ENCODE data around the gene TRMT10B. TPM values are rescaled to one million over a fixed set of nuclear protein-coding genes. Genes with fewer than 3 reads are reported as not detected.

Gene TRMT10B
- total and polyA plus RNA-seq, 2 of the 13 experiments (the other 11 are each of a cell fraction or from before 2014, with no cell fraction given) = 3.1 to 3.9 TPM

- no peak for TF ChIP-seq HINFP (CRISPR knock-in tag; IDR thresholded peaks at IDR 0.05; ENCODE audit: low read depth)
- TF ChIP-seq ZEB1 (IDR thresholded peaks at IDR 0.05; ENCODE audit: insufficient replicate concordance, low read depth) = no peak
- TF ChIP-seq, protein P1, sequence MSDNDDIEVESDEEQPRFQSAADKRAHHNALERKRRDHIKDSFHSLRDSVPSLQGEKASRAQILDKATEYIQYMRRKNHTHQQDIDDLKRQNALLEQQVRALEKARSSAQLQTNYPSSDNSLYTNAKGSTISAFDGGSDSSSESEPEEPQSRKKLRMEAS (IDR thresholded peaks at IDR 0.05) = peak; percentile 59; the same call in 1 of the 2 replicates
These were observed 6.3 kb upstream of the TRMT10B start (continued) for GRCh38 chr9:37747271-37747753.

- no peak for ATAC-seq
- TF ChIP-seq SRSF9 (IDR thresholded peaks at IDR 0.05; ENCODE audit: borderline replicate concordance, insufficient read depth, low read depth, low read length, poor library complexity, severe bottlenecking) = no peak
- no peak for TF ChIP-seq SMAD3 (CRISPR knock-in tag; IDR thresholded peaks at IDR 0.05)
- no peak for TF ChIP-seq CHCHD3 (CRISPR knock-in tag; IDR thresholded peaks at IDR 0.05)
- no peak for TF ChIP-seq MEF2D (CRISPR knock-in tag; IDR thresholded peaks at IDR 0.05)
- TF ChIP-seq ARNT (IDR thresholded peaks at IDR 0.05) = no peak
- no peak for TF ChIP-seq ZNF562 (CRISPR knock-in tag; IDR thresholded peaks at IDR 0.05; ENCODE audit: borderline replicate concordance)
- TF ChIP-seq, protein P2, sequence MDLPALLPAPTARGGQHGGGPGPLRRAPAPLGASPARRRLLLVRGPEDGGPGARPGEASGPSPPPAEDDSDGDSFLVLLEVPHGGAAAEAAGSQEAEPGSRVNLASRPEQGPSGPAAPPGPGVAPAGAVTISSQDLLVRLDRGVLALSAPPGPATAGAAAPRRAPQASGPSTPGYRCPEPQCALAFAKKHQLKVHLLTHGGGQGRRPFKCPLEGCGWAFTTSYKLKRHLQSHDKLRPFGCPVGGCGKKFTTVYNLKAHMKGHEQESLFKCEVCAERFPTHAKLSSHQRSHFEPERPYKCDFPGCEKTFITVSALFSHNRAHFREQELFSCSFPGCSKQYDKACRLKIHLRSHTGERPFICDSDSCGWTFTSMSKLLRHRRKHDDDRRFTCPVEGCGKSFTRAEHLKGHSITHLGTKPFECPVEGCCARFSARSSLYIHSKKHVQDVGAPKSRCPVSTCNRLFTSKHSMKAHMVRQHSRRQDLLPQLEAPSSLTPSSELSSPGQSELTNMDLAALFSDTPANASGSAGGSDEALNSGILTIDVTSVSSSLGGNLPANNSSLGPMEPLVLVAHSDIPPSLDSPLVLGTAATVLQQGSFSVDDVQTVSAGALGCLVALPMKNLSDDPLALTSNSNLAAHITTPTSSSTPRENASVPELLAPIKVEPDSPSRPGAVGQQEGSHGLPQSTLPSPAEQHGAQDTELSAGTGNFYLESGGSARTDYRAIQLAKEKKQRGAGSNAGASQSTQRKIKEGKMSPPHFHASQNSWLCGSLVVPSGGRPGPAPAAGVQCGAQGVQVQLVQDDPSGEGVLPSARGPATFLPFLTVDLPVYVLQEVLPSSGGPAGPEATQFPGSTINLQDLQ (CRISPR knock-in tag; IDR thresholded peaks at IDR 0.05) = no peak
- TF ChIP-seq NCOR1 (IDR thresholded peaks at IDR 0.05; ENCODE audit: borderline replicate concordance, low read length) = no peak
- TF ChIP-seq MXD3 (CRISPR knock-in tag; IDR thresholded peaks at IDR 0.05) = no peak
- TF ChIP-seq RARA (CRISPR knock-in tag; IDR thresholded peaks at IDR 0.05) = no peak
- TF ChIP-seq, protein P3, sequence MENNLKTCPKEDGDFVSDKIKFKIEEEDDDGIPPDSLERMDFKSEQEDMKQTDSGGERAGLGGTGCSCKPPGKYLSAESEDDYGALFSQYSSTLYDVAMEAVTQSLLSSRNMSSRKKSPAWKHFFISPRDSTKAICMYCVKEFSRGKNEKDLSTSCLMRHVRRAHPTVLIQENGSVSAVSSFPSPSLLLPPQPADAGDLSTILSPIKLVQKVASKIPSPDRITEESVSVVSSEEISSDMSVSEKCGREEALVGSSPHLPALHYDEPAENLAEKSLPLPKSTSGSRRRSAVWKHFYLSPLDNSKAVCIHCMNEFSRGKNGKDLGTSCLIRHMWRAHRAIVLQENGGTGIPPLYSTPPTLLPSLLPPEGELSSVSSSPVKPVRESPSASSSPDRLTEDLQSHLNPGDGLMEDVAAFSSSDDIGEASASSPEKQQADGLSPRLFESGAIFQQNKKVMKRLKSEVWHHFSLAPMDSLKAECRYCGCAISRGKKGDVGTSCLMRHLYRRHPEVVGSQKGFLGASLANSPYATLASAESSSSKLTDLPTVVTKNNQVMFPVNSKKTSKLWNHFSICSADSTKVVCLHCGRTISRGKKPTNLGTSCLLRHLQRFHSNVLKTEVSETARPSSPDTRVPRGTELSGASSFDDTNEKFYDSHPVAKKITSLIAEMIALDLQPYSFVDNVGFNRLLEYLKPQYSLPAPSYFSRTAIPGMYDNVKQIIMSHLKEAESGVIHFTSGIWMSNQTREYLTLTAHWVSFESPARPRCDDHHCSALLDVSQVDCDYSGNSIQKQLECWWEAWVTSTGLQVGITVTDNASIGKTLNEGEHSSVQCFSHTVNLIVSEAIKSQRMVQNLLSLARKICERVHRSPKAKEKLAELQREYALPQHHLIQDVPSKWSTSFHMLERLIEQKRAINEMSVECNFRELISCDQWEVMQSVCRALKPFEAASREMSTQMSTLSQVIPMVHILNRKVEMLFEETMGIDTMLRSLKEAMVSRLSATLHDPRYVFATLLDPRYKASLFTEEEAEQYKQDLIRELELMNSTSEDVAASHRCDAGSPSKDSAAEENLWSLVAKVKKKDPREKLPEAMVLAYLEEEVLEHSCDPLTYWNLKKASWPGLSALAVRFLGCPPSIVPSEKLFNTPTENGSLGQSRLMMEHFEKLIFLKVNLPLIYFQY (CRISPR knock-in tag; IDR thresholded peaks at IDR 0.05; ENCODE audit: borderline replicate concordance) = no peak
- TF ChIP-seq FLYWCH1 (CRISPR knock-in tag; IDR thresholded peaks at IDR 0.05) = no peak
These were observed 4.5 kb upstream of the TRMT10B start for GRCh38 chr9:37749129-37749528.

More at GRCh38 chr9:37749129-37749528, 4.5 kb upstream of the TRMT10B start:
- Histone ChIP-seq H3K79me2 (ENCODE audit: insufficient read depth, low read length) (peaks cover 4% of the 10 kb centered on the region), H2AFZ (ENCODE audit: low read length) (no peak overlapping the region), H3K9me3 (ENCODE audit: low read length) (no peaks in the 10 kb centered on the region), H3K27me3 (ENCODE audit: control insufficient read depth in 1 of 2, insufficient read depth in 2 of 2, low read length in 2 of 2) (peaks cover 5 to 26% of the 10 kb centered on the region in 2 experiments), H4K20me1 (ENCODE audit: insufficient read depth, low read length) (no peaks in the 10 kb centered on the region), H3K4me1 (ENCODE audit: insufficient read depth, low read length) (peaks cover 20% of the 10 kb centered on the region), H3K4me3 (replicated peaks in 1 of 3; ENCODE audit: insufficient read depth in 1 of 3, low read depth in 2 of 3, low read length in 3 of 3) (no peak overlapping the region), H3K36me3 (replicated peaks in 1 of 2; ENCODE audit: control insufficient read depth in 1 of 2, insufficient read depth in 2 of 2, low read length in 2 of 2) (no peaks in the 10 kb centered on the region), H3K9ac (ENCODE audit: insufficient read depth, low read depth, low read length) (no peak overlapping the region), H3K4me2 (ENCODE audit: low read depth, low read length) (no peak overlapping the region), H3K27ac (ENCODE audit: extremely low read length, insufficient read depth, low read length) (no peak overlapping the region)
- POLR2A ChIA-PET = interaction anchor here (1.8 kb wide), 1 partner anchor 36 kb away, joined by 5 read pairs; the partner anchor contains the start of gene EXOSC3
- CTCF ChIA-PET (ENCODE audit: low intra/inter-chr PET ratio, low total read pairs) = no interaction called here
- in situ Hi-C loops (cut with HindIII; ENCODE audit: extremely low pct_ligation_motif_present, low pct_unique_long_range_greater_than_20kb) = loop anchor here (10.0 to 25.0 kb wide), 2 partner anchors 262 to 616 kb away; partner anchors contain the start of gene POLR1E
- intact Hi-C loops (cut with micrococcal nuclease; ENCODE audit: unreplicated experiment) = no loop called here
- BruUV-seq (replicated peaks) = no TSS peak
- 42% methylated on average over 5 of the region's 5 CpGs for WGBS (ENCODE audit: low lambda C conversion rate)
- no peak for DNase-seq (ENCODE audit: low spot score)
- no peak for FAIRE-seq
